HL-60 (cell line): Measurements from ENCODE around the gene ZBED3.
A peak's percentile ranks its signal among the peaks of the same experiment; 100 is the strongest.

ENCODE experiments used
- DNase-seq, 2 experiments: peaks; one replicate each; pipeline ENCODE4 v3.0.0-alpha.2; 2010 to 2020; ENCODE audit warnings: low read depth in 1 of 2, low spot score in 1 of 2
- H3K27ac ChIP-seq: fragments of 250-450 bp; sonication (Bioruptor Pico); replicated peaks from 2 replicates; pipeline ENCODE4 v1.5.1; 2020; ENCODE audit warnings: mild to moderate bottlenecking, moderate library complexity
- H3K27me3 ChIP-seq: fragments of 250-450 bp; sonication (Bioruptor Pico); 2 replicates; pipeline ENCODE4 v1.5.1; 2021; ENCODE audit warnings: mild to moderate bottlenecking, moderate library complexity; ENCODE audit not compliant: insufficient read depth, poor library complexity, severe bottlenecking
- H3K4me3 ChIP-seq: replicated peaks from 2 replicates; pipeline ENCODE4 v1.5.1; 2011; ENCODE audit warnings: mild to moderate bottlenecking, control low read depth, low read length; ENCODE audit not compliant: insufficient read depth
- GABPA ChIP-seq: IDR thresholded peaks from 2 replicates; pipeline ENCODE4 v1.6.1; 2012; ENCODE audit warnings: low read depth
- POLR2AphosphoS5 ChIP-seq: IDR thresholded peaks from 2 replicates; pipeline ENCODE4 v1.6.1; 2012; ENCODE audit warnings: low read depth
- SPI1 ChIP-seq: IDR thresholded peaks from 2 replicates; pipeline ENCODE4 v1.6.1; 2012; ENCODE audit warnings: low read depth, mild to moderate bottlenecking, borderline replicate concordance
- TF ChIP-seq, protein P1 (sequence below): IDR thresholded peaks from 2 replicates; pipeline ENCODE4 v1.6.1; 2012; ENCODE audit warnings: low read depth; ENCODE audit not compliant: insufficient replicate concordance
- TF ChIP-seq, protein P2 (sequence below): IDR thresholded peaks from one replicate; pipeline ENCODE4 v1.5.1; 2011; ENCODE audit warnings: low read length, control low read depth, inconsistent platforms; ENCODE audit not compliant: insufficient read depth

The ZBED3 gene

DNA sequence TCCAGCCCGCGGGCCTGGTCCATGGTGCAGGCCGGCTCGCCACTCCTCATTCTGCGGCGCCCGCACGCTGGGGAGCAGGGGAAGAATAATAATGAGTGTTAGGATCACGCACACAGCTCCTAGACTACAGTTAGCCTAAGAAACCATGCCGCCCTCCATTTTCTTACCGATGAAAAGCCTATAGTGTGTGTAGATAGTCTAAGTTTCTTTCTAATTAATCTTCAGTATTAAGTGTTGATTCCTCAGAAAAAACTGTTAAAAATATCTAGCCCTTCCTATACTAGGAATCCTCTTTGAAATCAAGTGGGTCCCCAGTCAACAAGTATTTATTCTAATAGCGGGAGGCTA, 9.3 kb downstream of the ZBED3 start:
- Histone ChIP-seq H3K27ac (no peak overlapping the region), H3K4me3 (peak overlapping the region; percentile 34), H3K27me3 (no peaks in the 10 kb centered on the region)
- TF ChIP-seq POLR2AphosphoS5: no peak
- TF ChIP-seq, protein P1, sequence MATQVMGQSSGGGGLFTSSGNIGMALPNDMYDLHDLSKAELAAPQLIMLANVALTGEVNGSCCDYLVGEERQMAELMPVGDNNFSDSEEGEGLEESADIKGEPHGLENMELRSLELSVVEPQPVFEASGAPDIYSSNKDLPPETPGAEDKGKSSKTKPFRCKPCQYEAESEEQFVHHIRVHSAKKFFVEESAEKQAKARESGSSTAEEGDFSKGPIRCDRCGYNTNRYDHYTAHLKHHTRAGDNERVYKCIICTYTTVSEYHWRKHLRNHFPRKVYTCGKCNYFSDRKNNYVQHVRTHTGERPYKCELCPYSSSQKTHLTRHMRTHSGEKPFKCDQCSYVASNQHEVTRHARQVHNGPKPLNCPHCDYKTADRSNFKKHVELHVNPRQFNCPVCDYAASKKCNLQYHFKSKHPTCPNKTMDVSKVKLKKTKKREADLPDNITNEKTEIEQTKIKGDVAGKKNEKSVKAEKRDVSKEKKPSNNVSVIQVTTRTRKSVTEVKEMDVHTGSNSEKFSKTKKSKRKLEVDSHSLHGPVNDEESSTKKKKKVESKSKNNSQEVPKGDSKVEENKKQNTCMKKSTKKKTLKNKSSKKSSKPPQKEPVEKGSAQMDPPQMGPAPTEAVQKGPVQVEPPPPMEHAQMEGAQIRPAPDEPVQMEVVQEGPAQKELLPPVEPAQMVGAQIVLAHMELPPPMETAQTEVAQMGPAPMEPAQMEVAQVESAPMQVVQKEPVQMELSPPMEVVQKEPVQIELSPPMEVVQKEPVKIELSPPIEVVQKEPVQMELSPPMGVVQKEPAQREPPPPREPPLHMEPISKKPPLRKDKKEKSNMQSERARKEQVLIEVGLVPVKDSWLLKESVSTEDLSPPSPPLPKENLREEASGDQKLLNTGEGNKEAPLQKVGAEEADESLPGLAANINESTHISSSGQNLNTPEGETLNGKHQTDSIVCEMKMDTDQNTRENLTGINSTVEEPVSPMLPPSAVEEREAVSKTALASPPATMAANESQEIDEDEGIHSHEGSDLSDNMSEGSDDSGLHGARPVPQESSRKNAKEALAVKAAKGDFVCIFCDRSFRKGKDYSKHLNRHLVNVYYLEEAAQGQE: no peak
- TF ChIP-seq SPI1: no peak
- TF ChIP-seq, protein P2, sequence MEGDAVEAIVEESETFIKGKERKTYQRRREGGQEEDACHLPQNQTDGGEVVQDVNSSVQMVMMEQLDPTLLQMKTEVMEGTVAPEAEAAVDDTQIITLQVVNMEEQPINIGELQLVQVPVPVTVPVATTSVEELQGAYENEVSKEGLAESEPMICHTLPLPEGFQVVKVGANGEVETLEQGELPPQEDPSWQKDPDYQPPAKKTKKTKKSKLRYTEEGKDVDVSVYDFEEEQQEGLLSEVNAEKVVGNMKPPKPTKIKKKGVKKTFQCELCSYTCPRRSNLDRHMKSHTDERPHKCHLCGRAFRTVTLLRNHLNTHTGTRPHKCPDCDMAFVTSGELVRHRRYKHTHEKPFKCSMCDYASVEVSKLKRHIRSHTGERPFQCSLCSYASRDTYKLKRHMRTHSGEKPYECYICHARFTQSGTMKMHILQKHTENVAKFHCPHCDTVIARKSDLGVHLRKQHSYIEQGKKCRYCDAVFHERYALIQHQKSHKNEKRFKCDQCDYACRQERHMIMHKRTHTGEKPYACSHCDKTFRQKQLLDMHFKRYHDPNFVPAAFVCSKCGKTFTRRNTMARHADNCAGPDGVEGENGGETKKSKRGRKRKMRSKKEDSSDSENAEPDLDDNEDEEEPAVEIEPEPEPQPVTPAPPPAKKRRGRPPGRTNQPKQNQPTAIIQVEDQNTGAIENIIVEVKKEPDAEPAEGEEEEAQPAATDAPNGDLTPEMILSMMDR: no peak
- TF ChIP-seq GABPA: no peak
- no peak for DNase-seq

GRCh38 chr5:77076961-77077828, 9.9 kb downstream of the ZBED3 start:
- H3K27ac ChIP-seq: no peak overlapping the region
- TF ChIP-seq POLR2AphosphoS5: no peak
- TF ChIP-seq, protein P1: no peak
- no peak for TF ChIP-seq SPI1
- TF ChIP-seq, protein P2: peak; percentile 18
- peak overlapping the region; percentile 34 for H3K4me3 ChIP-seq
- no peaks in the 10 kb centered on the region for H3K27me3 ChIP-seq
- DNase-seq: peak; percentile 13 to 32

DNA sequence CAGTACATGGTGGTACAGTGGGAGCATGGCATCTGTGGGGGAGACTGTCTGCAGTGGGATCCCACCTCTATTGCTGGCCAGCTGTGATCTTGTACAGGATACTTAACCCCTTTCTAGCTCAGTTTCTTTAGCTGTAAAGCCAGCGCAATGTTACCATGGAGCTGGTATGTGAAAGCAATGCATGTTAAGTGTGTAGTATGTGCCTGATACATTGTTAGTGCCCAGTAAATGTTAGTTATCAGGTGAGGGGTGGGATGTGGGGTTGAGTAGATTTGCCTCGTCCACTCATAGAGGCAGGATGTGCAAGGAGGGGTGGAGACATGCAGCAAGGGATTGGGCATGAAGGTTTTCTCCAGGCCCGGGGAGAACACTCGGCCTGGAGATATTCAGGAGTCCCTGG, 12.3 kb downstream of the ZBED3 start:
- Histone ChIP-seq H3K27me3 (no peaks in the 10 kb centered on the region), H3K27ac (no peak overlapping the region), H3K4me3 (no peak overlapping the region)
- DNase-seq: no peak
- TF ChIP-seq, protein P1: no peak
- no peak for TF ChIP-seq GABPA
- TF ChIP-seq, protein P2: no peak
- no peak for TF ChIP-seq POLR2AphosphoS5
- TF ChIP-seq SPI1: no peak
